Endometrial microvascular endothelial cells (primary cell): ENCODE measurements around the gene ITM2B. TPM values are rescaled to one million over a fixed set of nuclear protein-coding genes. Genes with fewer than 3 reads are reported as not detected.

Source experiments
- in situ Hi-C: cut with HindIII; loops from 2 replicates; pipeline ENCODE4 v1.10.0; 2017; ENCODE audit warnings: low sequenced_read_pairs, low pct_unique_long_range_greater_than_20kb; ENCODE audit errors: inconsistent ontology term
- total RNA-seq: library from RNA; depleted of rRNA; stranded (reverse); fragments of >200 nt; gene quantifications from one replicate; pipeline ENCODE4 v1.2.3, GENCODE V29; 2015; ENCODE audit errors: inconsistent ontology term

The ITM2B gene
- total RNA-seq, 1 donor from 2014 or later: 199 TPM

GRCh38 chr13:48296528-48296927 is 63.5 kb downstream of the ITM2B start:
- in situ Hi-C loops: no loop called here

DNA sequence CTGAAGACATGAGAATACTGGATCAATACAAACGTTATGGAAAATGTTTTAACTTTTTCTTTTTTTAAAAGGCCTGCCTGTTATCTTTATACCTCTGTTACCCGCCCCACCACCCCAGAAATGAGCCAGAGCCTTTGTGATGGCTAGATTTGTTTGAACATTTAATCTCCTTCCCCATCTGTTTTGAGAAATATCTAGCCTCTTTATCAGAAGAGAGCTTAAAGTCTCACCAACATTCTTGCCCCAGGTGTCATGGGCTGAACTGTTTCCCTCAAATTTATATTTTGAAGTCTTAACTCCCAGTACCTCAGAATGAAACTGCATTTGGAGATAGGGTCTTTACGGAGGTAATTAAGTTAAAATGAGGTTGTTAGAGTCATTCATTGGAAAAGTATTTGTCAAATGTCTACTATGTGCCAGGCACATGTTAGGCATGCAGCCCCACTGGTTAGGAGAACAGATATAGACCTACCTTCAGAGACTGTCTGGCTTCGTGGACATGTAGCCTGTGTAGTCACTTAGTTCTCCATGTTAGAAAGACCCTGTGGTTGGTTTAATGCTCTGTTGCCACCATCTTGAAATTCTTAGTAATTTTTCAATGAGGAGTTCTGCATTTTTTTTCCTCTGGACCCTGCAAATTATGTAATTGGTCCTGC is 64.3 kb downstream of the ITM2B start:
- in situ Hi-C loops: no loop called here

DNA sequence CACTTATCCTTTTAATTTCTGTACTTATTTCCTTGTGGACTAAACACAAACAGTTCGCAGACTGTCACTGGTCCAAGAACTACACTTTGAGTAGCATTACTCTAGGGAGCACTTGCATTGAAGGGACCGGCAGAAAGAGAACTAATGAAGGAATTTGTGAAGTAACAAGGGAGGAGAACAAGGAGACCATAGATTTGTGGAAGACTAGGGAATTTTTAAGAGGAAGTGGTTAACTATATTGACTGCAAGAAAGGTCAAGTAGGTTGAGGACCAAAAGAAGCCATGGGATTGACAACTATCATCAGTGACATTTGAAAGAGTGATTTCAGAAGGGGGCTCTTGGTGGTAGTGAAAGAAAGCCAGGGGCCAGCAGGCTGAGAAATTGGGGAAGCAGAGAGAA is 66.6 kb downstream of the ITM2B start:
- in situ Hi-C loops: no loop called here

DNA sequence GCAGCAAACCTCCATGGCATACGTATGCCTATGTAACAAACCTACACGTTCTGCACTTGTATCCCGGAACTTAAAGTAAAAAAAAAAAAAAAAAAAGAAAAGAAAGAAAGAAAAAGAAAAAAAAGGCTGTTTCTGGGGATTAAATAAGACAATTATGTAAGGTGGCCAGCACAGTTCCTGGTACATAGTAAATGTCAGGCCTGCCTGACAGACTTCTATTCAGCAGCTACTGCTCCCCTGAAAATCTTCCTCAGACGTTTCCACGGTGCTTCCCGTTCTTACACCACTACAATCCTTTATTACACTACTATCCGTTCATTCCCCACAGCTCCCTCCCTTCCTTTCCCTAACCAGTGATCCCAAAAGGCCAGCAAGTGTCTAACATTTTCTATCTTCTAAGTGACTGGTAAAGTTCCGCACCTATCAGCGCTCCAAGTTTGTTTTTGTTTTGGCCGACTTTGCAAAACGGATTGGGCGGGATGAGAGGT is 69.9 kb downstream of the ITM2B start:
- in situ Hi-C loops: no loop called here

DNA sequence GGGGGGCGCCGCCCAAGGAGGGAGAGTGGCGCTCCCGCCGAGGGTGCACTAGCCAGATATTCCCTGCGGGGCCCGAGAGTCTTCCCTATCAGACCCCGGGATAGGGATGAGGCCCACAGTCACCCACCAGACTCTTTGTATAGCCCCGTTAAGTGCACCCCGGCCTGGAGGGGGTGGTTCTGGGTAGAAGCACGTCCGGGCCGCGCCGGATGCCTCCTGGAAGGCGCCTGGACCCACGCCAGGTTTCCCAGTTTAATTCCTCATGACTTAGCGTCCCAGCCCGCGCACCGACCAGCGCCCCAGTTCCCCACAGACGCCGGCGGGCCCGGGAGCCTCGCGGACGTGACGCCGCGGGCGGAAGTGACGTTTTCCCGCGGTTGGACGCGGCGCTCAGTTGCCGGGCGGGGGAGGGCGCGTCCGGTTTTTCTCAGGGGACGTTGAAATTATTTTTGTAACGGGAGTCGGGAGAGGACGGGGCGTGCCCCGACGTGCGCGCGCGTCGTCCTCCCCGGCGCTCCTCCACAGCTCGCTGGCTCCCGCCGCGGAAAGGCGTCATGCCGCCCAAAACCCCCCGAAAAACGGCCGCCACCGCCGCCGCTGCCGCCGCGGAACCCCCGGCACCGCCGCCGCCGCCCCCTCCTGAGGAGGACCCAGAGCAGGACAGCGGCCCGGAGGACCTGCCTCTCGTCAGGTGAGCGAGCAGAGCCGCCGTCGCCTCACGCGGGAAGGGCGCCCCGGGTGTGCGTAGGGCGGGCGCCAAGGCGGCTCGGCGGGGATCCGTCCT is 70.5 kb downstream of the ITM2B start, which contains the start of gene RB1:
RB1 (plus strand) TSS at position 393 of the 784 bp plus-strand sequence; CDS start at position 555, 162 bp downstream.
- in situ Hi-C loops: no loop called here

- in situ Hi-C loops: no loop called here
These were observed 71.3 kb downstream of the ITM2B start for GRCh38 chr13:48304143-48304876.

GRCh38 chr13:48311223-48311622 is 78.2 kb downstream of the ITM2B start:
- in situ Hi-C loops: no loop called here

- in situ Hi-C loops: no loop called here
These were observed 83.1 kb downstream of the ITM2B start for GRCh38 chr13:48315969-48316650.

DNA sequence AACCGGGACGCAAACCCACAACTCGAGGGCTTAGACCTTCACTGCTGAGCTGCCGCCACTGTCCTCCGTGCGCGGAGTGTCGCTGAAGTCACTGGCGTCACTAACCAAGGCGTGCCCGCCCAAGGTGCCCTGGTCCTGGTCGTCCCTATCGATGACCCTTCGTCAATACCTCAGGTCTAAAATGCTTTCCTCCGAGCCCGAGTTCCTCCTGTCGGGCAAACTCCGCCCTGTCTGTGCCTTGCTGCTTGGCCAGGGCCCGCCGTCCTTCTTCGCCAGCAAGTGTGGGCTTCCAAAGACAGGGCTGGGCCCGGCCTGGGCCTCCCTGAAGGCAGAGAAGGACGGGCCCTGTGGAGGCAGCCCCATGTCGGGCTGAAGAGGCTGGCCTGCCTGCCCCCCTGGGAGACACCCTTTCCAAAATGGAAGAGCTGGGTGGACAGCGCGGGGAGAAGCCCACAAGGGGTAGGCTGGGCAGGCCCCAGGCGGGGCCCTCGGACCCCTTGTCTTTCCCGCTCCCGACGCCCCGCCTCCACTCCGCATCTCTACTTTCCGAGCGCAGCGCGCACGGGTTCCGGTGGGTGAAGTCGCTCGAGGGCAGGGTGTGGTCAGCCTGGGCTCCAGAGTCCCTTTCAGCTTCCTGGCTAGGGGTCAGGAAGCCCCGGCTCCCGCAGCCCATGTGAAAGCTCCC is 84.0 kb downstream of the ITM2B start:
- in situ Hi-C loops: no loop called here

DNA sequence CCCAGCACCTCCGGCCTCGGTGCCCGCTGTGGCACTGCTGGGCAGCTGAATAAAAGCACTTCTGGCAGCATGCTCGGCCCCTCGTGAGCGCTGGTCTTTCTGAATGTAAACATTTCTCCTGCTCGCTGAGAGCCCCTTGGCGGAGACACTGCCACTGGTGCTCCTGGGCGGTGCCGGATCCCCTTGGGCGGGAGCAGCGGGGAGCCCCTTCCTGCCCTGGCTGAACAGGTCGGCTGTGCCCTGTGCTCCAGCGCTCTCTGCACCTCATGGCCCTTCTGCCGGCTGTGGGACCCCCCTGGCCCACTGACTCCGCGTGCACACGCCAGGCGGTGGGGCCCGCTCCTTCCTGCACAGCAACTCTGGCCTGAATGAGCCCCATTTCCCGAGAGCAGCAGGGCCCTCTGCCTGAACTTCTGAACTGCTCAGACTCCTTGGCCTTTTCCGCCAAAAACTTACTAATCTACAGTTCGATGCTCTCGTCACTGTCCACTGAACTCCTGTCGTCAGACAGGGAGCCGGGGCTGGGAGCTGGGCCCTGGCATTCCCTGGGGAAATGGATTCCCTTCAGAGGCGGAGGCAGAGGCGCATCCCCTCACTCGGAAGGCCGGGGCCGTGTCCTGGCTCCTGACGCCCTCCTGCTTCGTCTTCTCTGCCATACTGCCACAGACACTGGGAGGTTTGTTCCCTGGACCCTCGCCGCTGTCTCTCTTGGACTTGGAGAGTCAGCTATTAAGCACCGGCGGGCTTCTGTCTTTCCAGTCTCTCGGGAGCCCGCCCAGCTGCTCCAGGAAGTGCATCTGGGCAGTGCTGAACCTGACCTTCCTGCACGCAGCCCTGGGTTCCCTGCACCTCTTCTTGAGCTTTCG is 84.7 kb downstream of the ITM2B start:
- in situ Hi-C loops: no loop called here

DNA sequence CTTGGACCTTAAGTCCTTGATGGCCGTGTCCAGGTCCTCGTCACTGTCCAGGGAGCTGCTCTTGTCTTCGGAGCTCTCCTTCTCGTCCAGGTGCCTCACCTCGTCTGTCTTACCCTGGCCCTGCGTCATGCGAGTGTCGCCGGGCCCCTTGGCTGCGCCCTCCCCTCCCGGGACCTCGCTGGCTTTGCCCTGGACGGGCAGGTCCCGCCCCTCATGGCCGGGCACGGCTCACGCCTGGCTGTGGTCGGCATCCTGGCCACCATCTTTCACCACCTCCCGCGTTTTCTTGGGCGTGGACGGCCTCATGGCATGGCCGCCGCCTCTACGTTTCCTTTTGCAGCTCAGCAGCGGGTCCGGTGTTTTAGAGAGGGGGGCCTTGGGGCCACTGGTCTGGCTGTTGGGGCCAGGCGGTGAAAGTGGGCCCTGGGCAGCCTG is 85.4 kb downstream of the ITM2B start:
- in situ Hi-C loops: no loop called here

- in situ Hi-C loops: no loop called here
These were observed 86.0 kb downstream of the ITM2B start for GRCh38 chr13:48318821-48319511.

Other genes with a start within 250 kb of the ITM2B start
- 33.7 TPM for gene SUCLA2, start 231.9 kb upstream of the ITM2B start, total RNA-seq
- 27.1 TPM for gene NUDT15, start 195.5 kb upstream of the ITM2B start, total RNA-seq
- 22.7 TPM for gene MED4, start 138.1 kb upstream of the ITM2B start, total RNA-seq
- 42.4 TPM for gene RB1, start 70.5 kb downstream of the ITM2B start, total RNA-seq
- 7.5 TPM for gene LPAR6, start 179.9 kb downstream of the ITM2B start, total RNA-seq